ENCODE results near the gene B4GALT1. TPM values are rescaled to one million over a fixed set of nuclear protein-coding genes. Genes with fewer than 3 reads are reported as not detected.
"Not testable (repeated sequence)": the region's sequence is repeated elsewhere in the genome, so short reads cannot be mapped to it uniquely, and the experiment has no call there.

The B4GALT1 gene
- total and polyA plus RNA-seq, 2 donors from 2014 or later, result 33.0 to 163 TPM

- intact Hi-C loops (cut with DNase I), result no loop called here
- TF ChIP-seq CTCF (IDR thresholded peaks at IDR 0.05; ENCODE audit: borderline replicate concordance, extremely low read depth, insufficient read depth), result no peak
- Histone ChIP-seq H3K4me1 (ENCODE audit: control insufficient read depth in 2 of 3, insufficient read depth in 2 of 3, low read depth in 1 of 3, low read length in 3 of 3) (peaks cover 14 to 79% (median 67%) of the 10 kb centered on the region in 3 donors), H3K27me3 (ENCODE audit: control insufficient read depth, insufficient read depth, low read length) (no peaks in the 10 kb centered on the region), H3K9me3 (ENCODE audit: control insufficient read depth in 2 of 3, insufficient read depth in 1 of 3, low read length in 3 of 3) (no peaks in the 10 kb centered on the region), H3K27ac (ENCODE audit: low read depth in 2 of 2, low read length in 2 of 2) (peak overlapping the region; percentile 91 to 99), H3K9ac (ENCODE audit: low read length in 3 of 3) (peak overlapping the region in 2 of 3 donors; percentile 27 to 57), H3K4me3 (ENCODE audit: low read length in 3 of 3) (peak overlapping the region in 1 of 3 donors; percentile 70), H3K36me3 (ENCODE audit: control insufficient read depth in 2 of 3, insufficient read depth in 3 of 3, low read length in 3 of 3) (no peaks in the 10 kb centered on the region)
- FAIRE-seq (no peak), DNase-seq (peak in 4 of 5 donors; percentile 40 to 79 (median 61))
Observed at GRCh38 chr9:33161589-33162132, 5.5 kb downstream of the B4GALT1 start.

GRCh38 chr9:33161011-33161588, 6.0 kb downstream of the B4GALT1 start:
- DNase-seq, result peak; percentile 44 to 90 (median 61)
- Histone ChIP-seq H3K4me1 (ENCODE audit: control insufficient read depth in 2 of 3, insufficient read depth in 2 of 3, low read depth in 1 of 3, low read length in 3 of 3) (peaks cover 14 to 82% (median 67%) of the 10 kb centered on the region in 3 donors), H3K27ac (ENCODE audit: low read depth in 2 of 2, low read length in 2 of 2) (peak overlapping the region; percentile 91 to 99), H3K9ac (ENCODE audit: low read length in 3 of 3) (peak overlapping the region in 2 of 3 donors; percentile 27 to 57), H3K4me3 (ENCODE audit: low read length in 3 of 3) (peak overlapping the region in 2 of 3 donors; percentile 12 to 70), H3K9me3 (ENCODE audit: control insufficient read depth in 2 of 3, insufficient read depth in 1 of 3, low read length in 3 of 3) (no peaks in the 10 kb centered on the region), H3K36me3 (ENCODE audit: control insufficient read depth in 2 of 3, insufficient read depth in 3 of 3, low read length in 3 of 3) (no peaks in the 10 kb centered on the region), H3K27me3 (ENCODE audit: control insufficient read depth, insufficient read depth, low read length) (no peaks in the 10 kb centered on the region)
- no peak for FAIRE-seq
- no peak for TF ChIP-seq CTCF (IDR thresholded peaks at IDR 0.05; ENCODE audit: borderline replicate concordance, extremely low read depth, insufficient read depth)
- intact Hi-C loops (cut with DNase I), result no loop called here

GRCh38 chr9:33160446-33160845, 6.7 kb downstream of the B4GALT1 start:
- FAIRE-seq; intact Hi-C loops (cut with DNase I); H3K9me3 ChIP-seq (ENCODE audit: control insufficient read depth in 2 of 3, insufficient read depth in 1 of 3, low read length in 3 of 3); H3K27me3 ChIP-seq (ENCODE audit: control insufficient read depth, insufficient read depth, low read length); H3K36me3 ChIP-seq (ENCODE audit: control insufficient read depth in 2 of 3, insufficient read depth in 3 of 3, low read length in 3 of 3); H3K4me3 ChIP-seq (ENCODE audit: low read length in 3 of 3); DNase-seq: not testable (repeated sequence)
- H3K27ac ChIP-seq (ENCODE audit: low read depth in 2 of 2, low read length in 2 of 2), result peak overlapping the region; percentile 91 to 99
- peaks cover 14 to 84% (median 69%) of the 10 kb centered on the region in 3 donors for H3K4me1 ChIP-seq (ENCODE audit: control insufficient read depth in 2 of 3, insufficient read depth in 2 of 3, low read depth in 1 of 3, low read length in 3 of 3)
- peak overlapping the region in 1 of 3 donors; percentile 57 for H3K9ac ChIP-seq (ENCODE audit: low read length in 3 of 3)

- FAIRE-seq, result no peak
- intact Hi-C loops (cut with DNase I), result no loop called here
Observed at GRCh38 chr9:33159777-33160127, 7.4 kb downstream of the B4GALT1 start.

More at GRCh38 chr9:33159777-33160127, 7.4 kb downstream of the B4GALT1 start:
- no peak for TF ChIP-seq CTCF (IDR thresholded peaks at IDR 0.05; ENCODE audit: borderline replicate concordance, extremely low read depth, insufficient read depth)
- Histone ChIP-seq H3K27ac (ENCODE audit: low read depth in 2 of 2, low read length in 2 of 2) (peak overlapping the region; percentile 91 to 99), H3K4me1 (ENCODE audit: control insufficient read depth in 2 of 3, insufficient read depth in 2 of 3, low read depth in 1 of 3, low read length in 3 of 3) (peaks cover 14 to 88% (median 71%) of the 10 kb centered on the region in 3 donors), H3K27me3 (ENCODE audit: control insufficient read depth, insufficient read depth, low read length) (no peaks in the 10 kb centered on the region), H3K9me3 (ENCODE audit: control insufficient read depth in 2 of 3, insufficient read depth in 1 of 3, low read length in 3 of 3) (no peaks in the 10 kb centered on the region), H3K9ac (ENCODE audit: low read length in 3 of 3) (peak overlapping the region in 2 of 3 donors; percentile 8 to 47), H3K36me3 (ENCODE audit: control insufficient read depth in 2 of 3, insufficient read depth in 3 of 3, low read length in 3 of 3) (no peaks in the 10 kb centered on the region), H3K4me3 (ENCODE audit: low read length in 3 of 3) (peak overlapping the region in 1 of 3 donors; percentile 6)
- peak in 1 of 5 donors; percentile 58 for DNase-seq
